CD4-positive, alpha-beta T cell treated with Interleukin-17A for 1 hour (primary cell): ENCODE data around the gene RBM38.
"Not testable (repeated sequence)": the region's sequence is repeated elsewhere in the genome, so short reads cannot be mapped to it uniquely, and the experiment has no call there.

Experiments used
- DNase-seq: peaks from one replicate; pipeline ENCODE4 v3.0.0-alpha.2; 2020

The RBM38 gene

GRCh38 chr20:57421253-57422220, 30.3 kb downstream of the RBM38 start:
- DNase-seq, result no peak

GRCh38 chr20:57422254-57422653, 31.1 kb downstream of the RBM38 start:
- no peak for DNase-seq

DNA sequence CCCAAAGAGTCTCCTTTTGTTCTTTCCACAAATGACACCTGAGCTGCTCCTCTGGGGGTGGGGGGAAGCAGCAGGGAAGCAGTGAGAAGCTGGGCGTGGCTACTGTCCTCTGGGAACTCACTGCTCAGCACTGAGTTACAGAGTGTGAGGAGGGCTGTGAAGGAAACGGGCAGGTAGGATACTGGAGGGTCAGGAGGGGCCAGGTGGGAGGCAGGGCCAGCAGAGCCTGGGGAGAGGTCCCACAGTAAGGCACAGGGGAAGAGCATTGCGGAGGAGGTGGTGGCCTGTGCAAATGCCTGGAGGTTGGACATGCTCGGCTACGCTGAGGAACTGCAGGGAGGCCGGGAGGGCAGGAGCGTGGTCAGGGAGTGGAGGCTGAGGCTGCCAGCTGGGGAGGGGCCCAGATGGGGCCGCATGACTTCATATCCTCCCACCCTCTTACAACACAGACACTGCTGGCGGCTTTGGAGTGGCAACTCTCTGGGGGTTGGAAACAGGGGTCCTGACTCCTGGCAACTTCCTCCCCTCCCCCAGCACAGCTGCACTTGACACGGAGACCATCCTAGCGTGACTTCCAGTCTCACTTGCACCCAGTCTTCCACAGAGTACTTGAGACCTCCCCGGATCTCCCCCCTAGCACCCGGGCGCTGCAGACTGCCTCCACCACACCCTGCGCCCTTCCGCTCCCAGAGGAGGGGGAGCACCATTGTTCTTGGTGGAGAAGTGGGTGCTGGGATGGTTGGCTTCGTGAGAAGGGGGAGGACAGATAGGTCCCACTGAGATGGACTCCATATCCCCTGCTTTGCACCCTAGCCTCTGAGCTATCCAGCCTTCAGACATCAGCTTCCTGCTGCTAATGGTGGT, 34.2 kb downstream of the RBM38 start:
- DNase-seq, result no peak

DNA sequence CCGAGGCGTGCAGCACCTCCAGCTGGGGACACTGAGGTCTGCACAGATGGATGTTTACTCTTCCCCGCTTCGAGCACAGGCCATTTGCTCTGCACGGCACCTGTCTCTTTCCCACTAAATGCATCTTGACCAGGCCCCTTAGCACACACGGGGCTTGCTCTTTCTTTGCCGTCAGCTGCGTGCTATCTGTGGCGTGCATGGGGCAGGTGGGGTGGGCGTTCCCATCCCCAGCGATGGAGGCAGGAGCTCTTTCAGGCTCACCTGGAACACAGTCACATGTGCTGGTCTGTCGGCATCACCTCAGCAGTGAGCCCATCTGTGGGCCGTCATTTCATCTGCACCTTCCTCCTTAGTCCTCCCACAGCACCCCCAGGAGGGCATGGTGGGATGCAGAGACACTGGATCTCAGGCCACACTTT, 35.1 kb downstream of the RBM38 start:
- no peak for DNase-seq

DNA sequence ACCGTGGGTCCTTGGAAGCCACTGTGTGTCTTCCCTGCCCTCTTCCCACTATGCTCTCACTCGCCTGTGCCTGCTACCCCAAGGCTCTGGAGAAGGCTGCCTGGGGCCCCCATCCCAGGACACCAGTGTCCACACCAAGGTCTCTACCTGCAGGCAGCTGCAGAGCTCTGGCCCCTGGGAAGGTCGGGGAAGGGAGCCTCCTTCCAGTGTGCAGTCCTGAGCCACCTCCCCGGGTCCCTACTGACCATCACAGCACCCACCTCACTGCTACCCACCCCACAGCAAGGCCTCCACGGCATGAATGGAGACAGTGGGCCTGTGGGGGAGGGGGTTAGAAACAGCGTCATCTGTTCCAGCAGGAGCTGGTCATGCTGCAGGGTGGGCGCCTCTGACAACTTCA, 35.6 kb downstream of the RBM38 start:
- no peak for DNase-seq

- no peak for DNase-seq
These were observed 37.3 kb downstream of the RBM38 start for GRCh38 chr20:57428324-57429158.

DNA sequence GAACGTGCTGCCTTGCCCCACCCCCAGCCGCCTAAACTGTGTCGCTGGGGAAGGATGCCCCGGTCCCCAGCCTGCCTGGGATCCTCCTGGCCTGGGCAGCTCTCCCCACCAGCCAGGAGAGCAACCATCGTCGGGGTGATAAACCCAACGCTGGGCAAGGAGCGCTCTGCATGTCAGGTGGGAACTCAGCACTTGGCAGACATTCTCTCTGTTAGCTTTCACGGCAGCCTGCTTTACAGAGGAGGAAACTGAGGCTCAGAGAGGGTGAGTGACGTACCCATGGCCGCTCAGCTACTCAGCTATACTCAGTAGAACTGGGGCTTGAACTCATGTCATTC, 37.9 kb downstream of the RBM38 start:
- DNase-seq, result no peak

DNA sequence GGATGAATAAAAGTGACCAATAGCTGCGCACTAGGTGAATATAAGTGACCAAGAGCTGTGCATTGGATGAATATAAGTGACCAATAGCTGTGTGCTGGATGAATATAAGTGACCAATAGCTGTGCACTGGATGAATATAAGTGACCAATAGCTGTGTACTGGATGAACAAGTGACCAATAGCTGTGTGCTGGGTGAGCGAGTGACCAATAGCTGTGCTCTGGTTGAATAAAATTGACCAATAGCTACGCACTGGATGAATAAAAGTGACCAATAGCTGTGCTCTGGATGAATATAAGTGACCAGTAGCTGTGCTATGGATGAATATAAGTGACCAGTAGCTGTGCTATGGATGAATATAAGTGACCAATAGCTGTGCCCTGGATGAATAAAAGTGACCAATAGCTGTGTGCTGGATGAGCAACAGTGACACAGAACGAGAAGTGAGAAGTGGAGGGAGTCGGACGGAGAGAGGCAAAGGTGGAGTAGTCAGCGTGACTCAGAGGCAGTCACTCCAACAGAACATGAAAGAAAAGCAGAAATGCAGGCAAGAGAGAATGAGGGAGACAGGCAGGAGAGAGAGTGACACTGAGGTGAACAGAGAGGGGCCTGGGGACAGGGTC, 38.5 kb downstream of the RBM38 start:
- no peak for DNase-seq

GRCh38 chr20:57430201-57430596, 39.0 kb downstream of the RBM38 start:
- DNase-seq, result not testable (repeated sequence)

GRCh38 chr20:57431539-57431835, 40.3 kb downstream of the RBM38 start:
- DNase-seq, result no peak

DNA sequence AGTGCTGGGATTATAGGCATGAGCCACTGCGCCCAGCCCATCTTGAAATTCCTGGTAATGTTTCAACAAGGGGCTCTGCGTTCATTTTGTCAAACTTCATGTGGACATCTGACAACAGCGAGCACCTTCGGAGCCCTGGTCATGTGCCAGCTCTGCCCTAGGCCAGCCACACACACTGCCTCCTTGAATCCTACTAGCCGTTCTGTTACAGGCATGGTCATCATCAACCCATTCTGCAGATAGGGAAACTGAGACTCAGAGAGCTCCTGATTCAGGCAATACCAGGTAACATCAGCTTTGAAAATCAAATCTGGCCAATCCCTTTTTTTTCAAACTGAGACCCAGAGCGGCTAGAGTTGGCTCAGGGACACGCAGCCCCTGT, 41.3 kb downstream of the RBM38 start:
- no peak for DNase-seq

DNA sequence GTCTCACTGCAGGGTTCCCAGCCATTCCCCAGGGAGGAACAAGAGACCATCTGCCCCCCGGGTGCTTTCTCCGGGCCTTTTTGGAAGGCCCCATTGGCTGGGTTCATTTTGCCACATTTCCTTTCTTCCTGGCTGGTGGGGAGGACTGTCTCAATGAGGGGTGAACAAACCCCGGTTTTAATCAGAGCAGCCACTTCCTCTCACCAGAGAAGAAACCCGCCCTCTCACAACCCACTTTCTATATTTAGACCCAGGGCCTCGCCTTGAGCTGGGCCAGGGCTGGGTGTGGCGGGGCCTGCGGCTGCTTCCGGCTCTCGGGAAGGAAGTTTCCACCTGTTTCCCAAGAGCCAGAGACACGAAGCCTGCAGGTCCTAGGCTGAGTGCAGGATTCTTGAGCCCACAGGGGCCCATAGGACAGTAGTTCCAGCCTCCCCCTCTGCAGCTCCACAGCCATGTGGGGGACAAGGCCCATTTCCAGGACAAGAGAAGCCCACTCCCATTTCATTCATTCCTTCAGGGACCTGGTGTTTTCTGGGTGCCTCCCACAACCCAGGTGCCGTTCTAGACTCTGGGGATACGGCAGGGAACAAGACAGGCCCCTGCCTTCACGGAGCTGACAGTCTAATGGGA, 41.8 kb downstream of the RBM38 start:
- peak; percentile 82 for DNase-seq

DNA sequence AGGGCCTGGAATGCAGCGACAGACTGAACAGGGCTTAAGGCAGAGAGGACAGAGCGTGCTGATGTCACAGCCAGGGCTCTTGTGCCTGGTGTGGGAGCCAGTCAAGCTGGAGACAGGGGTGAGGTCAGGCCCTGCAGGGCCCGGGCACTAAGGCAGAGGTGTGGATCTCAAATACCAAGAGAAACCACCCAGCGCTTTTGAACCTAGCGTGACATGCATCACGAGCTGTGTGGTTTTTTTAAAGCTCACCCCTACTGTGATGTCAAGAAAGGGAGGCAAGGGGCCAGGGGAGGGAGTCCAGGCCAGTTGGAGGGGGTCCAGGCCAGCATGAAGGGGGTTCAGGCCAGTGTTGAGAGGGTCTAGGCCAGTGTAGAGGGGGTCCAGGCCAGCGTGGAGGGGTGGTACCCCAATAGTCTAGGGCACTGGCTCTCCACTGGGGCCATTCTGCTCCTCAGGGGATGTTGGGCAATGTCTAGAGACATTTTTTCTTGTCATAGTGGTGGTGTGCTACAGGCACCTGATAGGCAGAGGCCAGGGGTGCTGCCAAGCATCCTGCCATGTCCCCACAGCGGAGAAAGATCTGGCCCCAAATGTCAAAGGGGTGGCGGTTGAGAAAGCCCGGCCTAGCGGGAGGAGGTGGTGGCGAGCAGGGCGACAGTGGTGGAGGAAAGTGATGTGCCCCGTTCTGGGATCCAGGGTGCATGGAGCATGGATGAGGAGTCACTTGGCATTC, 42.6 kb downstream of the RBM38 start:
- peak; percentile 51 for DNase-seq

DNA sequence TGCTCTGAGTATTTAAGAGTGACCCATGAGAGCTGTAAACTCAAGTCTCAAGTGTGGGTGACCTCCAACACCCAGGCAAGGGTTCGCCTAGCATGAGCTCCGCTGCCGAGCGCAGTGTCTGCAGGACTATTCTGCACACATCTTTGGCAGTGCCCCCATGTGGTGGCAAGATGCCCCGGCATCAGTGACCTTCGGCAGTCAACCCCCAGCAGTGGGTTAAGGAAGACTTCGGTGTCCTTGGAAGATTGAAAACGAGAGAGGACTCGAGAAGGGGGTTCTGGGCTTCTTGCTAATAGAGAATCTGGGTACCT, 43.1 kb downstream of the RBM38 start:
- no peak for DNase-seq

- no peak for DNase-seq
These were observed 43.9 kb downstream of the RBM38 start for GRCh38 chr20:57435105-57435497.

DNA sequence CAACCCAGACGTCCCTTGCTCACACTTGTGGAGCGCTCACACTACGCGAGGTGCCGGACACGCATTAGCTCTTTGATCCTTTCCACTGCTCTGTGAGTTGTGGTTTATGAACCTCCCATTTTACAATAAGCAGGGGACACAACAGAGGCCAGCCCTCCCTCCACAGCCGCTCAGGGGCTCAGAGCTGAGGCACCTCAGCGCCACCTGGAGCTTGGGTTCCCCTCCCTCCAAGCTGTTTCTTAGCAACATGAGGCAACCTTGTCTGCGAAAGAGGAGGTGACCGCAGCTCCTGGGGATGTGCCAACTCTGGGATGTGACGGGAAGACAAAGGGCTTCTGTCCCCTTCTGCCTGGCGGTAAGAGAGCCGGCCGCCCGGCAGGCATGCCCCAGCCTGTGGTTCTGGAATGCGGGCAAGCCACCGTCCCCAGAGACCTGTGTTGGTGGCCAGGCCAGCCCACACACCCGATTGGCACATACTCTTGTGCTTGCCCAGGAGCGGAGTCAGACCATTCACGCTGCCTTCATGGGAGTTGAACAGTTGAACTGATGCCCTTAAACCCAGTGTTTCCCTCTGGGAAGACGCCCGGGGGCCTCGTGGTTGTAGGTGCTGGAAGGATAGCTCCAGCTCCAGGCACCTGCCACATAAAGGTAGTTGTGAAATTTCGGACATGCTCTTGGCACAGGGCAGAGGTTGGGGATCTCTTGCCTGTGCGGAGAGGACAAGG, 44.5 kb downstream of the RBM38 start:
- peak; percentile 55 for DNase-seq

- no peak for DNase-seq
These were observed 45.0 kb downstream of the RBM38 start for GRCh38 chr20:57436223-57436545.

- no peak for DNase-seq
These were observed 46.1 kb downstream of the RBM38 start for GRCh38 chr20:57437267-57437666.

DNA sequence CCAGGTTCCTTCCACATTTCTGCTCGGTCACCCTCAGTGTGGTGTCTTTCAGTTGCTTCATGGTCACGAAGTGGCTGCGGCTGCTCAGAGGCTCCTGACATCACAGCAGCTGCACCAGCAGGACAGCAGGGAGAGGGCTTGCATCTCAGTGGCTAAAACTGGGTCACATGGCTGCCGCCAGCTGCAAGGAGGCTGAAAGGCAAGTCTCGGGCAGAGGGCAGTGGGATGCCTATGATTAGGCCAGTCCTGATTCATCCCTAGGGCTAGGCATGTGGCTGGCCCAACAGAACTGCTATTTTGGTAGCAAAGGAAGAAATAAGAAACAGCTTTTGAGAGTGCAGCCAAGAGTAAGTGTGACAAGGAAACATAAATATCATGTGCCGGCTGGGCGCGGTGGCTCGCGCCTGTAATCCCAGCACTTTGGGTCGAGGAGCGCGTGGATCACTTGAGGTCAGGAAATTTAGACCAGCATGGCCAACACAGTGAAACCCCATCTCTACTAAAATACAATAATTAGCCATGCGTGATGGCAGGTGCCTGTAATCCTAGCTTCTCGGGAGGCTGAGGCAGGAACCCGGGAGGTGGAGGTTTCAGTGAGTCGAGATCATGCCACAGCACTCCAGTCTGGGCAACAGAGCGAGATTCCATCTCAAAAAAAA, 46.6 kb downstream of the RBM38 start:
- DNase-seq, result no peak

- DNase-seq, result no peak
These were observed 47.4 kb downstream of the RBM38 start for GRCh38 chr20:57438552-57438951.

DNA sequence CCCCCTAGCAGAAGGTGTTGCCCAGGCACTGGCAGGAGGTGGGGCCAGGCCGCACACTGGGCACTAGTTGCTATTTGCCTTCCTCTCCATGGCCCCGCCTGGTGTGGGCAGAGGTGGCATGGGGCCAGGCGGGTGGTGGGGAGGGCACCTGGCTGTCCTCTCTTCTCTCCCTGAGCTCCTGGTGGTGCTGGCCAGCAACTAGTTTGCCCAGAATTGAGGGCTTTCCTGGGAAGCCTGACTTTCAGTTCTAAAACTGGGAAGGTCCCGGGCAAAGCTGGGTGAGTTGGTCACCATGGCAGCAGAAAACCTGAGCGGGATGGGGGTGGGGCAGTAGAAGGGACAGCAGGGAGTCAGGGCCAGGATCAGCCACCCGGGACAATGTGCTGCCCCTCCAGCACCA, 48.2 kb downstream of the RBM38 start:
- DNase-seq, result no peak
